GM12878 (cell line): ENCODE results near the gene MAPKAPK2. TPM values are rescaled to one million over a fixed set of nuclear protein-coding genes. Genes with fewer than 3 reads are reported as not detected.

ENCODE experiments used
- ATAC-seq: fragments of 200-7000 bp; cut with Tn5 transposase; 3 replicates; pipeline ENCODE4 v1.9.1; 2020; ENCODE audit warnings: mild to moderate bottlenecking, moderate library complexity
- BruUV-seq: library from RNA; stranded (reverse); fragments of 400-500 nt; replicated peaks from 2 replicates; lab custom pipeline; 2021; lab: Mats Ljungman, UMichigan
- CTCF ChIA-PET: fragments of 300-600 bp; sonication (Branson Sonifier 250); formaldehyde crosslinking; extraction: SDS; loops from one replicate; lab custom pipeline; 2021; ENCODE audit warnings: inconsistent platforms; lab: Yijun Ruan, JAX
- POLR2A ChIA-PET: fragments of 350-600 bp; formaldehyde crosslinking; extraction: SDS; loops from one replicate; lab custom pipeline; 2021; ENCODE audit warnings: inconsistent platforms; lab: Charles Lee
- RAD21 ChIA-PET: fragments of 300-600 bp; sonication (Branson Sonifier 250); formaldehyde crosslinking; loops from one replicate; lab custom pipeline; 2023; ENCODE audit warnings: antibody characterized with exemption; ENCODE audit not compliant: unreplicated experiment; lab: Charles Lee
- SMC1A ChIA-PET: fragments of 300-600 bp; sonication (Branson Sonifier 250); formaldehyde crosslinking; loops from one replicate; lab custom pipeline; 2023; ENCODE audit not compliant: unreplicated experiment, uncharacterized antibody; lab: Charles Lee
- DNase-seq: peaks from one replicate; pipeline ENCODE4 v3.0.0-alpha.2; 2011; ENCODE audit warnings: low read depth, low spot score
- FAIRE-seq: peaks from 3 replicates; lab custom pipeline; 2011; peaks lifted over from hg19 to GRCh38; lab: Jason Lieb, UNC
- H2AFZ ChIP-seq: 2 replicates; pipeline ENCODE4 v1.6.0; 2011; ENCODE audit warnings: low read depth, low read length, control low read depth; ENCODE audit not compliant: control insufficient read depth
- H3K27ac ChIP-seq: 2 replicates; pipeline ENCODE4 v1.5.1; 2011; ENCODE audit warnings: control low read depth; ENCODE audit not compliant: control insufficient read depth, insufficient read depth
- H3K27me3 ChIP-seq, 2 experiments: replicated peaks in 1 of 2; 2 replicates each; pipeline versions ENCODE4 v1.6.0 to v1.6.1; 2011; ENCODE audit warnings: low read length in 1 of 2; ENCODE audit not compliant: control insufficient read depth in 2 of 2, insufficient read depth in 2 of 2
- H3K36me3 ChIP-seq, 2 experiments: 2 replicates each; pipeline ENCODE4 v1.5.1; 2011; ENCODE audit warnings: low read length in 1 of 2; ENCODE audit not compliant: control insufficient read depth in 2 of 2, insufficient read depth in 2 of 2
- H3K4me1 ChIP-seq: 2 replicates; pipeline ENCODE4 v1.6.1; 2011; ENCODE audit warnings: mild to moderate bottlenecking, low read length, moderate library complexity, mixed read lengths; ENCODE audit not compliant: control insufficient read depth, insufficient read depth
- H3K4me2 ChIP-seq: 2 replicates; pipeline ENCODE4 v1.6.0; 2011; ENCODE audit warnings: control low read depth; ENCODE audit not compliant: control insufficient read depth, insufficient read depth
- H3K4me3 ChIP-seq: fragments of 200-600 bp; sonication (generic); 2 replicates; pipeline ENCODE4 v1.5.1; 2016
- H3K79me2 ChIP-seq: 2 replicates; pipeline ENCODE4 v1.6.0; 2011; ENCODE audit warnings: low read length; ENCODE audit not compliant: control insufficient read depth, insufficient read depth
- H3K9ac ChIP-seq: 2 replicates; pipeline ENCODE4 v1.8.0; 2011; ENCODE audit warnings: low read length, control low read depth, mixed read lengths; ENCODE audit not compliant: control insufficient read depth, insufficient read depth
- H3K9me3 ChIP-seq: replicated peaks from 3 replicates; pipeline ENCODE4 v1.5.1; 2011; ENCODE audit warnings: mild to moderate bottlenecking, low read length; ENCODE audit not compliant: control insufficient read depth, insufficient read depth
- H4K20me1 ChIP-seq: 2 replicates; pipeline ENCODE4 v1.6.0; 2011; ENCODE audit not compliant: control insufficient read depth, insufficient read depth
- ATF7 ChIP-seq: fragments of 450-650 bp; IDR thresholded peaks from 2 replicates; pipeline ENCODE4 v1.6.1; 2016; ENCODE audit warnings: low read depth, mild to moderate bottlenecking
- REST ChIP-seq: IDR thresholded peaks from 2 replicates; pipeline ENCODE4 v1.6.1; 2012; ENCODE audit warnings: mild to moderate bottlenecking, low read depth, low read length
- SIN3A ChIP-seq: IDR thresholded peaks from 2 replicates; pipeline ENCODE4 v1.6.1; 2012; ENCODE audit warnings: low read depth, low read length, improper control_type of control experiment
- SMAD5 ChIP-seq: IDR thresholded peaks from 2 replicates; pipeline ENCODE4 v1.6.1; 2016; ENCODE audit warnings: antibody characterized with exemption, low read depth
- ZBED1 ChIP-seq: IDR thresholded peaks from 2 replicates; pipeline ENCODE4 v1.6.1; 2016; ENCODE audit warnings: borderline replicate concordance
- ZBTB33 ChIP-seq: fragments of 450-650 bp; IDR thresholded peaks from 2 replicates; pipeline ENCODE4 v1.6.1; 2017; ENCODE audit warnings: mild to moderate bottlenecking
- WGBS: methylation state at CpG from one replicate; pipeline ENCODE4 v1.1.6; 2016; ENCODE audit warnings: low lambda C conversion rate; ENCODE audit not compliant: insufficient replicate concordance, insufficient coverage; ENCODE audit errors: missing lambda C conversion rate; 5-methylcytosine and 5-hydroxymethylcytosine counted together
- in situ Hi-C: fragments of 300-500 bp; cut with MboI; formaldehyde crosslinking; loops from 9 replicates; pipeline ENCODE4 v1.14.3; 2018; ENCODE audit warnings: mixed read lengths
- intact Hi-C: fragments of 100-400 bp; cut with micrococcal nuclease; formaldehyde crosslinking; loops from one replicate; pipeline ENCODE4 v1.14.2; 2022; ENCODE audit not compliant: unreplicated experiment
- polyA plus RNA-seq, 11 experiments: library from polyadenylated mRNA; depleted of rRNA in 4 of 11; unstranded in 6 of 11; stranded (reverse) in 5 of 11; fragments of >200 nt; fragmentation: Nextera tagmentation in 4 of 11; fragmentation: Illumina TruSeq in 1 of 11; extraction: Ambion mirVana in 4 of 11; extraction: Trizol in 1 of 11; gene quantifications; 1 replicate in 1 of 11; 2 replicates in 10 of 11; pipeline versions ENCODE4 v1.2.1 to v1.2.3, GENCODE V29; 2011 to 2016; ENCODE audit warnings: inconsistent platforms in 2 of 11, missing spikeins in 2 of 11, low read depth in 1 of 11
- total RNA-seq, 4 experiments: library from RNA; depleted of rRNA in 3 of 4; stranded (reverse); fragments of >200 nt in 3 of 4; fragmentation: Illumina TruSeq in 1 of 4; extraction: Trizol in 1 of 4; gene quantifications; 2 replicates each; pipeline versions ENCODE4 v1.2.1 to v1.2.3, GENCODE V29; 2013 to 2021

Gene MAPKAPK2
- total and polyA plus RNA-seq, 10 of the 15 experiments (the other 5 are each of a cell fraction or from before 2014, with no cell fraction given): 0.72 to 92.2 (median 49.3) TPM

GRCh38 chr1:206754011-206754410 lies 69.3 kb downstream of the MAPKAPK2 start:
- no peaks in the 10 kb centered on the region for H3K36me3 ChIP-seq
- ChIA-PET RAD21 (no interaction called here), SMC1A (interaction anchor here (1.3 to 1.6 kb wide), 3 partner anchors 10 to 14 kb away, joined by 3 read pairs; no protein-coding TSS in a partner anchor), POLR2A (interaction anchor here (0.6 to 0.7 kb wide), 3 partner anchors 42 to 343 kb away, joined by 3 to 5 read pairs (median 4); no protein-coding TSS in a partner anchor), CTCF (no interaction called here)
- BruUV-seq: no TSS peak
- H2AFZ ChIP-seq: no peak overlapping the region
- ATAC-seq: no peak
- FAIRE-seq: no peak
- no peaks in the 10 kb centered on the region for H3K4me1 ChIP-seq
- WGBS: 37% methylated on average over 1 of the region's 1 CpG
- in situ Hi-C loops: no loop called here
- H3K27ac ChIP-seq: no peak overlapping the region
- H3K9me3 ChIP-seq: no peaks in the 10 kb centered on the region
- no peak overlapping the region for H3K4me3 ChIP-seq
- no peaks in the 10 kb centered on the region for H4K20me1 ChIP-seq
- no peak for TF ChIP-seq ATF7
- no peak for TF ChIP-seq REST
- TF ChIP-seq SIN3A: no peak
- no peak for TF ChIP-seq ZBED1
- TF ChIP-seq ZBTB33: no peak
- TF ChIP-seq SMAD5: no peak
- DNase-seq: no peak
- no peaks in the 10 kb centered on the region for H3K27me3 ChIP-seq
- intact Hi-C loops: no loop called here
- H3K4me2 ChIP-seq: no peak overlapping the region
- no peaks in the 10 kb centered on the region for H3K79me2 ChIP-seq
- no peak overlapping the region for H3K9ac ChIP-seq
